RWPE2 (cell line): ENCODE data around the gene CARD11.

ENCODE experiments used
- ATAC-seq: fragments of 200-7000 bp; cut with Tn5 transposase; 3 replicates; pipeline ENCODE4 v1.9.1; 2021; ENCODE audit warnings: low read depth
- DNase-seq: peaks from one replicate; pipeline ENCODE4 v3.0.0-alpha.2; 2020; ENCODE audit warnings: low spot score
- H3K27ac ChIP-seq: fragments of 450-650 bp; 2 replicates; pipeline ENCODE4 v1.5.1; 2017; ENCODE audit warnings: mild to moderate bottlenecking; ENCODE audit not compliant: poor library complexity, severe bottlenecking
- H3K27me3 ChIP-seq: fragments of 250-450 bp; sonication (Bioruptor Pico); 2 replicates; pipeline ENCODE4 v1.5.1; 2021; ENCODE audit warnings: mild to moderate bottlenecking, moderate library complexity; ENCODE audit not compliant: insufficient read depth, poor library complexity, severe bottlenecking
- H3K36me3 ChIP-seq: fragments of 250-450 bp; sonication (Bioruptor Pico); 2 replicates; pipeline ENCODE4 v1.5.1; 2020; ENCODE audit warnings: low read depth, mild to moderate bottlenecking, moderate library complexity
- H3K4me1 ChIP-seq: fragments of 250-450 bp; sonication (Bioruptor Pico); 2 replicates; pipeline ENCODE4 v1.5.1; 2021; ENCODE audit warnings: mild to moderate bottlenecking, moderate library complexity; ENCODE audit not compliant: insufficient read depth, poor library complexity, severe bottlenecking
- H3K4me3 ChIP-seq: fragments of 250-450 bp; sonication (Bioruptor Pico); 2 replicates; pipeline ENCODE4 v1.5.1; 2021; ENCODE audit warnings: mild to moderate bottlenecking, moderate library complexity; ENCODE audit not compliant: severe bottlenecking
- H3K9me3 ChIP-seq: fragments of 250-450 bp; sonication (Bioruptor Pico); 2 replicates; pipeline ENCODE4 v1.5.1; 2021; ENCODE audit warnings: mild to moderate bottlenecking, moderate library complexity; ENCODE audit not compliant: severe bottlenecking
- CTCF ChIP-seq: fragments of 450-650 bp; IDR thresholded peaks from one replicate; pipeline ENCODE4 v1.5.1; 2017; ENCODE audit warnings: mild to moderate bottlenecking, moderate library complexity; ENCODE audit not compliant: poor library complexity, severe bottlenecking

Gene CARD11

GRCh38 chr7:2920041-2920440, 123.6 kb downstream of the CARD11 start:
- DNase-seq (no peak), ATAC-seq (no peak)
- Histone ChIP-seq H3K9me3 (no peaks in the 10 kb centered on the region), H3K4me3 (no peak overlapping the region), H3K27me3 (no peaks in the 10 kb centered on the region), H3K36me3 (no peaks in the 10 kb centered on the region), H3K4me1 (peaks cover 5% of the 10 kb centered on the region), H3K27ac (no peak overlapping the region)
- no peak for TF ChIP-seq CTCF

GRCh38 chr7:2919256-2919655, 124.4 kb downstream of the CARD11 start:
- no peaks in the 10 kb centered on the region for H3K36me3 ChIP-seq
- H3K4me1 ChIP-seq = peaks cover 5% of the 10 kb centered on the region
- no peak for DNase-seq
- no peaks in the 10 kb centered on the region for H3K27me3 ChIP-seq
- TF ChIP-seq CTCF = no peak
- no peak overlapping the region for H3K27ac ChIP-seq
- no peak for ATAC-seq
- H3K4me3 ChIP-seq = no peak overlapping the region
- H3K9me3 ChIP-seq = no peaks in the 10 kb centered on the region

GRCh38 chr7:2918406-2918805, 125.3 kb downstream of the CARD11 start:
- no peak overlapping the region for H3K4me3 ChIP-seq
- no peaks in the 10 kb centered on the region for H3K27me3 ChIP-seq
- H3K27ac ChIP-seq = no peak overlapping the region
- H3K4me1 ChIP-seq = no peaks in the 10 kb centered on the region
- H3K9me3 ChIP-seq = no peaks in the 10 kb centered on the region
- no peaks in the 10 kb centered on the region for H3K36me3 ChIP-seq
- TF ChIP-seq CTCF = no peak
- DNase-seq (no peak), ATAC-seq (no peak)

GRCh38 chr7:2915023-2915422, 128.6 kb downstream of the CARD11 start:
- H3K27ac ChIP-seq = no peak overlapping the region
- no peaks in the 10 kb centered on the region for H3K4me1 ChIP-seq
- no peak for TF ChIP-seq CTCF
- DNase-seq (no peak), ATAC-seq (no peak)
- no peak overlapping the region for H3K4me3 ChIP-seq
- no peaks in the 10 kb centered on the region for H3K9me3 ChIP-seq
- H3K27me3 ChIP-seq = no peaks in the 10 kb centered on the region
- H3K36me3 ChIP-seq = no peaks in the 10 kb centered on the region

- no peaks in the 10 kb centered on the region for H3K36me3 ChIP-seq
- H3K4me1 ChIP-seq = no peaks in the 10 kb centered on the region
- H3K9me3 ChIP-seq = no peaks in the 10 kb centered on the region
- no peaks in the 10 kb centered on the region for H3K27me3 ChIP-seq
- no peak for TF ChIP-seq CTCF
- ATAC-seq = no peak
- no peak for DNase-seq
- H3K27ac ChIP-seq = no peak overlapping the region
- no peak overlapping the region for H3K4me3 ChIP-seq
Observed at GRCh38 chr7:2913760-2914387, 129.8 kb downstream of the CARD11 start.
